Right cardiac atrium (tissue), 5 donors: Measurements from ENCODE around the gene LITAF. TPM values are rescaled to one million over a fixed set of nuclear protein-coding genes. Genes with fewer than 3 reads are reported as not detected.

ENCODE experiments used
- ATAC-seq, 2 donors: fragments of 200-7000 bp; cut with Tn5 transposase; one replicate each; pipeline versions ENCODE4 v1.8.0 to v1.9.1; 2020; ENCODE audit warnings: moderate library complexity in 2 of 2, mild to moderate bottlenecking in 1 of 2
- DNase-seq, 3 donors: peaks; one replicate each; pipeline ENCODE4 v3.0.0-alpha.2; 2020
- H3K27ac ChIP-seq: one replicate; pipeline ENCODE4 v1.5.1; 2013; ENCODE audit warnings: mild to moderate bottlenecking, low read length, control low read depth, moderate library complexity
- H3K27me3 ChIP-seq: one replicate; pipeline ENCODE4 v1.6.1; 2013; ENCODE audit not compliant: control insufficient read depth, insufficient read depth
- H3K4me1 ChIP-seq: one replicate; pipeline ENCODE4 v1.6.1; 2013; ENCODE audit warnings: low read length; ENCODE audit not compliant: control insufficient read depth, insufficient read depth
- H3K4me3 ChIP-seq: one replicate; pipeline ENCODE4 v1.5.1; 2013; ENCODE audit warnings: low read length, control low read depth
- H3K9me3 ChIP-seq: one replicate; pipeline ENCODE4 v1.6.1; 2013; ENCODE audit warnings: low read length; ENCODE audit not compliant: control insufficient read depth
- WGBS: extraction: QIAGEN DNeasy Blood & Tissue Kit; methylation state at CpG from one replicate; pipeline ENCODE4 v1.1.7; 2013; 5-methylcytosine and 5-hydroxymethylcytosine counted together
- intact Hi-C, 4 donors: fragments of 100-400 bp; cut with DNase I; formaldehyde crosslinking; loops; one replicate each; pipeline versions ENCODE4 v1.11.0 to v1.14.0; 2022 to 2023
- long read RNA-seq, 4 donors: library from polyadenylated mRNA; unstranded; transcript quantifications; one replicate each; pipeline ENCODE4 v2.0.0, GENCODE V29; 2020 to 2021
- polyA plus RNA-seq: library from polyadenylated mRNA; stranded (reverse); fragments of 200-250 nt; gene quantifications from one replicate; pipeline ENCODE4 v1.2.3, GENCODE V29; 2013
- total RNA-seq, 4 donors: library from RNA; stranded (reverse); fragmentation: NEBNext Ultra II Directional; extraction: Animal tissue kit (Norgen Biotek cat#: 25700); gene quantifications; one replicate each; pipeline ENCODE4 v1.2.1, GENCODE V29; 2021
- donor health status: healthy with polysubstance abuse.
- donor health status: DM: no; HTN: yes; CAD: no.
- donor health status: DM: no; HTN: no; CAD: no.
- donor health status: DM: no; HTN: yes; CAD: no; lungs with severe emphysema.
- donor health status: DM: yes; HTN: yes; CAD: no.

The LITAF gene
- total RNA-seq (10 to 100 TPM; 54.0 to 76.5 (median 65.3) TPM), polyA plus RNA-seq (25.7 TPM)
- long read RNA-seq, donor 1, transcript LITAF-205 (4 exons, 1,118 nt): minor isoform, 5 of 79 reads
- long read RNA-seq, donor 1, transcript LITAF-221 (4 exons, 2,467 nt): major isoform, 35 of 79 reads
- long read RNA-seq, donor 1, partial matches to known transcripts: 20 of 79 reads
- long read RNA-seq, donor 1, other reads (novel, unspliced or antisense): 18 of 79 reads
- long read RNA-seq, donor 2, transcript LITAF-221 (4 exons, 2,467 nt): major isoform, 35 of 54 reads
- long read RNA-seq, donor 2, transcript LITAF-205 (4 exons, 1,118 nt): minor isoform, 6 of 54 reads
- long read RNA-seq, donor 2, partial matches to known transcripts: 5 of 54 reads
- long read RNA-seq, donor 2, other reads (novel, unspliced or antisense): 6 of 54 reads
- long read RNA-seq, donor 3, transcript LITAF-205 (4 exons, 1,118 nt): minor isoform, 16 of 189 reads
- long read RNA-seq, donor 3, transcript LITAF-221 (4 exons, 2,467 nt): major isoform, 65 of 189 reads
- long read RNA-seq, donor 3, partial matches to known transcripts: 23 of 189 reads
- long read RNA-seq, donor 3, other reads (novel, unspliced or antisense): 81 of 189 reads
- long read RNA-seq, donor 4, transcript LITAF-221 (4 exons, 2,467 nt): major isoform, 45 of 68 reads
- long read RNA-seq, donor 4, partial matches to known transcripts: 9 of 68 reads
- long read RNA-seq, donor 4, other reads (novel, unspliced or antisense): 10 of 68 reads

GRCh38 chr16:11586856-11587642 is at the start of gene LITAF:
Gene LITAF (minus strand): TSS chr16:11586919. CDS start chr16:11556730, 30,189 bp downstream.
- 3% methylated on average over 74 of the region's 74 CpGs for WGBS
- H3K4me1 ChIP-seq: peaks cover 4% of the 10 kb centered on the region
- H3K4me3 ChIP-seq: peak within 1 kb of the TSS; percentile 99
- peak; percentile 90 to 92 for ATAC-seq
- H3K27ac ChIP-seq: peak within 1 kb of the TSS; percentile 90
- no peaks in the 10 kb centered on the region for H3K27me3 ChIP-seq
- peak; percentile 74 to 89 (median 88) for DNase-seq
- intact Hi-C loops: loop anchor here in 1 of 4 donors (10.0 kb wide), 1 partner anchor 58 kb away; no protein-coding TSS in a partner anchor
- H3K9me3 ChIP-seq: no peaks in the 10 kb centered on the region

- 48% methylated on average over 14 of the region's 14 CpGs for WGBS
- intact Hi-C loops: loop anchor here in 1 of 4 donors (10.0 kb wide), 1 partner anchor 671 kb away; no protein-coding TSS in a partner anchor
- no peak for ATAC-seq
- Histone ChIP-seq H3K4me3 (no peak overlapping the region), H3K4me1 (peaks cover 10% of the 10 kb centered on the region), H3K27ac (no peak overlapping the region), H3K9me3 (no peaks in the 10 kb centered on the region), H3K27me3 (no peaks in the 10 kb centered on the region)
- DNase-seq: no peak
Observed at GRCh38 chr16:11636172-11636721, 49.5 kb upstream of the LITAF start.

- DNase-seq: peak in 1 of 3 donors; percentile 26
- intact Hi-C loops: loop anchor here in 1 of 4 donors (10.0 kb wide), 1 partner anchor 671 kb away; no protein-coding TSS in a partner anchor
- Histone ChIP-seq H3K4me3 (no peak overlapping the region), H3K4me1 (peaks cover 5% of the 10 kb centered on the region), H3K27ac (no peak overlapping the region), H3K27me3 (no peaks in the 10 kb centered on the region), H3K9me3 (no peaks in the 10 kb centered on the region)
- ATAC-seq: no peak
- 82% methylated on average over 12 of the region's 12 CpGs for WGBS
Observed at GRCh38 chr16:11635679-11636171, 49.0 kb upstream of the LITAF start.

GRCh38 chr16:11635113-11635652 is 48.5 kb upstream of the LITAF start:
- ATAC-seq: no peak

GRCh38 chr16:11634312-11634711 is 47.6 kb upstream of the LITAF start:
- H3K9me3 ChIP-seq: no peaks in the 10 kb centered on the region
- H3K27ac ChIP-seq: no peak overlapping the region
- 84% methylated on average over 6 of the region's 6 CpGs for WGBS
- peaks cover 2% of the 10 kb centered on the region for H3K4me1 ChIP-seq
- H3K27me3 ChIP-seq: no peaks in the 10 kb centered on the region
- DNase-seq (no peak), ATAC-seq (no peak)
- intact Hi-C loops: loop anchor here in 1 of 4 donors (10.0 kb wide), 1 partner anchor 670 kb away; no protein-coding TSS in a partner anchor
- no peak overlapping the region for H3K4me3 ChIP-seq

More at GRCh38 chr16:11635113-11635652, 48.5 kb upstream of the LITAF start:
- Histone ChIP-seq H3K27ac (no peak overlapping the region), H3K27me3 (no peaks in the 10 kb centered on the region), H3K4me3 (no peak overlapping the region), H3K9me3 (no peaks in the 10 kb centered on the region), H3K4me1 (peaks cover 4% of the 10 kb centered on the region)
- intact Hi-C loops: loop anchor here in 1 of 4 donors (10.0 kb wide), 1 partner anchor 670 kb away; no protein-coding TSS in a partner anchor
- DNase-seq: peak in 1 of 3 donors; percentile 21
- WGBS: 90% methylated on average over 10 of the region's 10 CpGs

GRCh38 chr16:11633113-11633512 is 46.4 kb upstream of the LITAF start:
- Histone ChIP-seq H3K4me3 (no peak overlapping the region), H3K9me3 (no peaks in the 10 kb centered on the region), H3K27ac (no peak overlapping the region), H3K27me3 (no peaks in the 10 kb centered on the region), H3K4me1 (peaks cover 2% of the 10 kb centered on the region)
- intact Hi-C loops: loop anchor here in 1 of 4 donors (10.0 kb wide), 1 partner anchor 668 kb away; no protein-coding TSS in a partner anchor
- WGBS: 75% methylated on average over 3 of the region's 3 CpGs
- DNase-seq (no peak), ATAC-seq (no peak)

GRCh38 chr16:11632455-11632939 is 45.8 kb upstream of the LITAF start:
- 30% methylated on average over 15 of the region's 15 CpGs for WGBS
- H3K27me3 ChIP-seq: no peaks in the 10 kb centered on the region
- intact Hi-C loops: loop anchor here in 1 of 4 donors (10.0 kb wide), 1 partner anchor 668 kb away; no protein-coding TSS in a partner anchor
- ATAC-seq (peak; percentile 68 to 80), DNase-seq (peak; percentile 65 to 87 (median 83))
- no peaks in the 10 kb centered on the region for H3K9me3 ChIP-seq
- no peak overlapping the region for H3K4me3 ChIP-seq
- H3K27ac ChIP-seq: no peak overlapping the region
- H3K4me1 ChIP-seq: peaks cover 2% of the 10 kb centered on the region

GRCh38 chr16:11631214-11631613 is 44.5 kb upstream of the LITAF start:
- 90% methylated on average over 7 of the region's 7 CpGs for WGBS
- H3K4me1 ChIP-seq: peaks cover 2% of the 10 kb centered on the region
- no peak for ATAC-seq

GRCh38 chr16:11630768-11631056 is 44.0 kb upstream of the LITAF start:
- ATAC-seq: no peak
- 93% methylated on average over 6 of the region's 6 CpGs for WGBS
- intact Hi-C loops: loop anchor here in 1 of 4 donors (10.0 kb wide), 1 partner anchor 666 kb away; no protein-coding TSS in a partner anchor

More at GRCh38 chr16:11631214-11631613, 44.5 kb upstream of the LITAF start:
- H3K27me3 ChIP-seq: no peaks in the 10 kb centered on the region
- intact Hi-C loops: loop anchor here in 1 of 4 donors (10.0 kb wide), 1 partner anchor 666 kb away; no protein-coding TSS in a partner anchor
- no peak for DNase-seq
- H3K9me3 ChIP-seq: no peaks in the 10 kb centered on the region
- no peak overlapping the region for H3K27ac ChIP-seq
- H3K4me3 ChIP-seq: no peak overlapping the region

More at GRCh38 chr16:11630768-11631056, 44.0 kb upstream of the LITAF start:
- H3K4me3 ChIP-seq: no peak overlapping the region
- no peak overlapping the region for H3K27ac ChIP-seq
- peaks cover 2% of the 10 kb centered on the region for H3K4me1 ChIP-seq
- no peaks in the 10 kb centered on the region for H3K9me3 ChIP-seq
- DNase-seq: no peak
- H3K27me3 ChIP-seq: no peaks in the 10 kb centered on the region
